PC-9 (cell line): ENCODE measurements around the gene SLC38A8. TPM values are rescaled to one million over a fixed set of nuclear protein-coding genes. Genes with fewer than 3 reads are reported as not detected.

Experiments used
- BruUV-seq: library from RNA; stranded (reverse); fragments of 400-500 nt; replicated peaks from 2 replicates; lab custom pipeline; 2021; lab: Mats Ljungman, UMichigan
- CTCF ChIA-PET: fragments of 300-600 bp; sonication (Branson Sonifier 250); formaldehyde crosslinking; loops from one replicate; lab custom pipeline; 2022; ENCODE audit warnings: antibody characterized with exemption; lab: Charles Lee
- POLR2A ChIA-PET: fragments of 300-600 bp; sonication (Branson Sonifier 250); formaldehyde crosslinking; loops from one replicate; lab custom pipeline; 2022; ENCODE audit warnings: antibody characterized with exemption; ENCODE audit not compliant: unreplicated experiment; lab: Charles Lee
- DNase-seq, 2 experiments: peaks; one replicate each; pipeline versions ENCODE4 v3.0.0 to v3.0.0-alpha.2; 2015 to 2022; ENCODE audit warnings: mixed read lengths in 1 of 2
- H2AFZ ChIP-seq: fragments of 200-600 bp; sonication (generic); 2 replicates; pipeline ENCODE4 v1.8.1; 2017; ENCODE audit warnings: antibody characterized with exemption
- H3F3A ChIP-seq: fragments of 200-600 bp; sonication (generic); 2 replicates; pipeline ENCODE4 v1.8.1; 2017; ENCODE audit warnings: antibody characterized with exemption, mild to moderate bottlenecking, low read depth; ENCODE audit not compliant: insufficient read depth
- H3K27ac ChIP-seq: fragments of 200-600 bp; sonication (generic); 2 replicates; pipeline ENCODE4 v1.6.1; 2016; ENCODE audit warnings: mixed run types
- H3K27me3 ChIP-seq: fragments of 200-600 bp; sonication (generic); 2 replicates; pipeline ENCODE4 v1.6.1; 2016; ENCODE audit warnings: low read depth, mixed run types; ENCODE audit not compliant: insufficient read depth
- H3K36me3 ChIP-seq: fragments of 200-600 bp; sonication (generic); 2 replicates; pipeline ENCODE4 v1.6.1; 2016; ENCODE audit warnings: low read depth, mixed run types
- H3K4me1 ChIP-seq: fragments of 200-600 bp; sonication (generic); replicated peaks from 2 replicates; pipeline ENCODE4 v1.6.1; 2016; ENCODE audit warnings: mixed run types; ENCODE audit not compliant: insufficient read depth
- H3K4me2 ChIP-seq: fragments of 200-600 bp; sonication (generic); 2 replicates; pipeline ENCODE4 v1.6.1; 2017; ENCODE audit warnings: mixed run types
- H3K4me3 ChIP-seq: fragments of 200-600 bp; sonication (generic); 2 replicates; pipeline ENCODE4 v1.6.1; 2016; ENCODE audit warnings: mixed run types
- H3K79me2 ChIP-seq: fragments of 200-600 bp; sonication (generic); 2 replicates; pipeline ENCODE4 v1.6.1; 2017; ENCODE audit warnings: low read depth, mixed run types
- H3K9me2 ChIP-seq: fragments of 200-600 bp; sonication (generic); 2 replicates; pipeline ENCODE4 v1.8.1; 2017; ENCODE audit warnings: mild to moderate bottlenecking; ENCODE audit not compliant: insufficient read depth
- H3K9me3 ChIP-seq: fragments of 200-600 bp; sonication (generic); 2 replicates; pipeline ENCODE4 v1.8.1; 2016; ENCODE audit warnings: low read depth; ENCODE audit not compliant: insufficient read depth
- H4K20me1 ChIP-seq: fragments of 200-600 bp; sonication (generic); 2 replicates; pipeline ENCODE4 v1.8.1; 2017; ENCODE audit not compliant: insufficient read depth
- EZH2 ChIP-seq: fragments of 200-600 bp; sonication (generic); IDR thresholded peaks from 2 replicates; pipeline ENCODE4 v1.8.0; 2017; ENCODE audit warnings: antibody characterized with exemption, low read depth
- intact Hi-C: fragments of 100-400 bp; cut with micrococcal nuclease; formaldehyde crosslinking; loops from one replicate; pipeline ENCODE4 v1.10.0; 2022; ENCODE audit not compliant: unreplicated experiment
- total RNA-seq: library from RNA; stranded (reverse); gene quantifications from 2 replicates; pipeline ENCODE4 v1.2.3, GENCODE V29; 2021
- TF ChIP-seq, protein P1 (sequence below): fragments of 200-600 bp; sonication (generic); conservative IDR thresholded peaks from 2 replicates; pipeline ENCODE4 v1.6.1; 2017; ENCODE audit warnings: mixed run types, antibody characterized with exemption, mild to moderate bottlenecking, moderate library complexity

Gene SLC38A8
- total RNA-seq, 1 experiment from 2014 or later: not detected

DNA sequence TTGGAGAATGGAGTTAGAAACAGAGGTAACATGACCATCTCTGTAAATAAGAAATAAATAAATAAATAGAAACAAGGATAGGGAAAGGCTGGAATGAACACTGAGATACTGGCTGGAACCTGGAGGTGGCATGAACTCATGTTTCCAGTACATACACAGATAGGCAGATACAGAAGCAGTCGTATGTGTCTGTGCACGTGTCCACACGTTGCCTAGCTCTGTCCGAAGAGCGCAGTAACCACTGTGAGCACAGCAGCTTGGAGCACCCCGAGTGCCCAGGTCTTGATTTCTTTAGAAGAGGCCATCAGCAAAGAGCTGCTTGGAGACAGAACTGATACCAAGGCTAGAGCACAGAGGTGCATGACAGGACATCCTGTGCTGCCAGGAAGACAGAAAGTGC, 37.1 kb upstream of the SLC38A8 start:
- intact Hi-C loops: no loop called here
- no peaks in the 10 kb centered on the region for H3K4me1 ChIP-seq
- CTCF ChIA-PET: no interaction called here
- no TSS peak for BruUV-seq
- no peak overlapping the region for H3K4me2 ChIP-seq
- no peaks in the 10 kb centered on the region for H3F3A ChIP-seq
- no peak for TF ChIP-seq EZH2
- TF ChIP-seq, protein P1, sequence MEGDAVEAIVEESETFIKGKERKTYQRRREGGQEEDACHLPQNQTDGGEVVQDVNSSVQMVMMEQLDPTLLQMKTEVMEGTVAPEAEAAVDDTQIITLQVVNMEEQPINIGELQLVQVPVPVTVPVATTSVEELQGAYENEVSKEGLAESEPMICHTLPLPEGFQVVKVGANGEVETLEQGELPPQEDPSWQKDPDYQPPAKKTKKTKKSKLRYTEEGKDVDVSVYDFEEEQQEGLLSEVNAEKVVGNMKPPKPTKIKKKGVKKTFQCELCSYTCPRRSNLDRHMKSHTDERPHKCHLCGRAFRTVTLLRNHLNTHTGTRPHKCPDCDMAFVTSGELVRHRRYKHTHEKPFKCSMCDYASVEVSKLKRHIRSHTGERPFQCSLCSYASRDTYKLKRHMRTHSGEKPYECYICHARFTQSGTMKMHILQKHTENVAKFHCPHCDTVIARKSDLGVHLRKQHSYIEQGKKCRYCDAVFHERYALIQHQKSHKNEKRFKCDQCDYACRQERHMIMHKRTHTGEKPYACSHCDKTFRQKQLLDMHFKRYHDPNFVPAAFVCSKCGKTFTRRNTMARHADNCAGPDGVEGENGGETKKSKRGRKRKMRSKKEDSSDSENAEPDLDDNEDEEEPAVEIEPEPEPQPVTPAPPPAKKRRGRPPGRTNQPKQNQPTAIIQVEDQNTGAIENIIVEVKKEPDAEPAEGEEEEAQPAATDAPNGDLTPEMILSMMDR: no peak
- no peaks in the 10 kb centered on the region for H3K79me2 ChIP-seq
- DNase-seq: no peak
- no peaks in the 10 kb centered on the region for H3K27me3 ChIP-seq
- H2AFZ ChIP-seq: no peak overlapping the region
- no peaks in the 10 kb centered on the region for H3K9me2 ChIP-seq
- peaks cover 10% of the 10 kb centered on the region for H3K36me3 ChIP-seq
- POLR2A ChIA-PET: no interaction called here
- H3K4me3 ChIP-seq: no peak overlapping the region
- H3K27ac ChIP-seq: no peak overlapping the region
- H4K20me1 ChIP-seq: peaks cover 8% of the 10 kb centered on the region
- no peaks in the 10 kb centered on the region for H3K9me3 ChIP-seq

DNA sequence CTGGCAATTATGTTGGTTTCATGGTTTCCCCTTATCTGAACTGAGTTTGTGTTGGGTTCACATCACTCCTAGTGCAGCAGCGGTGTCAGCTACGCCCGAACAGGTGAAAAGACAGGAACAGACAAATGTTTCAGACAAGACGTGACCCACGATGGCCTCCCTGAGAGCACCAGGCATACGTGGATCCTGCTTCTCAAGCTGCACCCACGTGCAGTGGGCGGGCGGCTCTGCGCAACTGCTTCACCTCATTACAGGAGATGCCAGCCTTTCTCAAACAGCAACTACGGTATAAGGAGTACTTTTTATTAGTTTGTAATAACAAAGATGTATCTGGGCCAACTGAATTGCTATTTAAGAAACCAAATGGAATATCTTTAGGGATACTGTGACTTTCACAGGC, 32.8 kb upstream of the SLC38A8 start:
- H3K36me3 ChIP-seq: peaks cover 14% of the 10 kb centered on the region; the same call in 1 of the 2 replicates
- H3K9me2 ChIP-seq: no peaks in the 10 kb centered on the region
- CTCF ChIA-PET: no interaction called here
- H3K27me3 ChIP-seq: no peaks in the 10 kb centered on the region
- H3F3A ChIP-seq: no peaks in the 10 kb centered on the region
- POLR2A ChIA-PET: no interaction called here
- no peak overlapping the region for H2AFZ ChIP-seq
- H4K20me1 ChIP-seq: peaks cover 8% of the 10 kb centered on the region; the same call in 1 of the 2 replicates
- DNase-seq: no peak
- no peak overlapping the region for H3K4me2 ChIP-seq
- no peak overlapping the region for H3K4me3 ChIP-seq
- H3K27ac ChIP-seq: no peak overlapping the region
- no peaks in the 10 kb centered on the region for H3K79me2 ChIP-seq
- H3K4me1 ChIP-seq: no peaks in the 10 kb centered on the region
- TF ChIP-seq, protein P1: no peak
- no peak for TF ChIP-seq EZH2
- H3K9me3 ChIP-seq: no peaks in the 10 kb centered on the region
- BruUV-seq: no TSS peak
- intact Hi-C loops: no loop called here

DNA sequence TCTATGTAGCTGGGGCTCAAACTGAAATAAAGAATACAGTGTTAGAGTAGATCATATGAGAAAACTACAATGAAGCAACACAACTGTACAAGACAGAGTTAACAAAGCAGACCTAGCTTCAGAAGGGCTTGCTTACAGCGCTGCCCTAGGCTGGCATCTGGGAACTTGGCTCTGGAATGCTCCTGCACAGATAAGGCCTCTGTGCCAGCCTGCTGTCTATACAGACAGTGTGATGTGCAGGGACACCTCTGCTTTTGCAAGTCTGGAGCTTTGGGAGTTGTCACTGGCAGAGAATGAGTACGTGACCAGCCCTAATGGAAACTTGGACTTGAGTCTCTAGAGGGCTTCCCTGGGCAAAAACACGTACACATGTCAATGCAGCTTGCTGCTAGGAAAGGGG, 32.1 kb upstream of the SLC38A8 start:
- H2AFZ ChIP-seq: no peak overlapping the region
- no peaks in the 10 kb centered on the region for H3K4me1 ChIP-seq
- no peaks in the 10 kb centered on the region for H3K27me3 ChIP-seq
- no peaks in the 10 kb centered on the region for H3K9me3 ChIP-seq
- ChIA-PET POLR2A (no interaction called here), CTCF (interaction anchor here (0.6 kb wide), 1 partner anchor 112 kb away, joined by 6 read pairs; the partner anchor contains the start of gene TAF1C)
- no peak for DNase-seq
- intact Hi-C loops: no loop called here
- no peaks in the 10 kb centered on the region for H3K9me2 ChIP-seq
- no peaks in the 10 kb centered on the region for H3K79me2 ChIP-seq
- peaks cover 14% of the 10 kb centered on the region; the same call in 1 of the 2 replicates for H3K36me3 ChIP-seq
- no TSS peak for BruUV-seq
- H3K27ac ChIP-seq: no peak overlapping the region
- TF ChIP-seq EZH2: no peak
- no peak overlapping the region for H3K4me2 ChIP-seq
- H3K4me3 ChIP-seq: no peak overlapping the region
- H3F3A ChIP-seq: no peaks in the 10 kb centered on the region
- peaks cover 8% of the 10 kb centered on the region; the same call in 1 of the 2 replicates for H4K20me1 ChIP-seq

DNA sequence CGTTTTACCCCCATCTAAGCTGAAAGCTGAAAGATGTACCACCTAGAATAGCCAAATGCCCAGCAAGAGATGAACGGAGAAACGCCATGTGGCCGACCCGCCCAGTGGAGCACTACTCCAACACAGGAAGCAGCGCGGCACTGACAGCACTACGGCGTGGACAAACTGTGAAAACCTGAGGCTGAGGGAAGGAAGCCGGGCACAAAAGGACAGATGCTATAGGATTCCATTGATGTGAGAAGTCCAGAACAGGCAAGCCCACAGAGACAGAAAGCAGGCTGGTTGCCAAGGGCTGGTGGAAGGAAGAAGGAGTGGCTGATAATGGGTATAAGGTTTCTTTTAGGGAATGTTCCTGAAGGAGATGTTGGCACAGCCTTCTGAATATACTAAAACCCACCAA, 29.4 kb upstream of the SLC38A8 start:
- Histone ChIP-seq H3K4me3 (no peak overlapping the region), H3K27me3 (no peaks in the 10 kb centered on the region), H3K36me3 (peaks cover 14% of the 10 kb centered on the region), H3K9me2 (no peaks in the 10 kb centered on the region), H2AFZ (no peak overlapping the region), H3F3A (peaks cover 7% of the 10 kb centered on the region; the same call in 1 of the 2 replicates), H3K4me2 (no peak overlapping the region), H3K9me3 (no peaks in the 10 kb centered on the region), H4K20me1 (no peaks in the 10 kb centered on the region), H3K79me2 (no peaks in the 10 kb centered on the region), H3K4me1 (no peaks in the 10 kb centered on the region), H3K27ac (no peak overlapping the region)
- ChIA-PET POLR2A (no interaction called here), CTCF (no interaction called here)
- DNase-seq: no peak
- no TSS peak for BruUV-seq
- TF ChIP-seq, protein P1: no peak
- TF ChIP-seq EZH2: no peak
- intact Hi-C loops: no loop called here
